Activated T-helper 17 cell treated with anti-CD3 and anti-CD28 coated beads, Interleukin-2, amount 50 U/mL, for 72 hours (primary cell): ENCODE results near the gene RBP3. TPM values are rescaled to one million over a fixed set of nuclear protein-coding genes. Genes with fewer than 3 reads are reported as not detected.
A peak's percentile ranks its signal among the peaks of the same experiment; 100 is the strongest.

Source experiments
- ATAC-seq: fragments of 150-1000 bp; cut with Tn5 transposase; replicated peaks from 2 replicates; pipeline ENCODE4 v1.10.0; 2021; ENCODE audit warnings: mild to moderate bottlenecking, moderate library complexity
- H3K27ac Mint-ChIP-seq: one replicate; pipeline ENCODE4 v1.8.0; 2022; ENCODE audit warnings: mixed read lengths
- H3K27me3 Mint-ChIP-seq: one replicate; pipeline ENCODE4 v1.8.0; 2022; ENCODE audit warnings: mixed read lengths
- H3K36me3 Mint-ChIP-seq: one replicate; pipeline ENCODE4 v1.8.0; 2022; ENCODE audit warnings: low read depth, mild to moderate bottlenecking, mixed read lengths
- H3K4me1 Mint-ChIP-seq: one replicate; pipeline ENCODE4 v1.8.0; 2022; ENCODE audit warnings: mixed read lengths
- H3K4me3 Mint-ChIP-seq: one replicate; pipeline ENCODE4 v1.8.0; 2022; ENCODE audit warnings: mild to moderate bottlenecking, mixed read lengths
- H3K9me3 Mint-ChIP-seq: one replicate; pipeline ENCODE4 v1.8.0; 2022; ENCODE audit warnings: mixed read lengths
- total RNA-seq, 2 donors: library from RNA; stranded (reverse); gene quantifications; one replicate each; pipeline ENCODE4 v1.2.3, GENCODE V29; 2022

RBP3 gene
- total RNA-seq, 2 donors from 2014 or later, result not detected

DNA sequence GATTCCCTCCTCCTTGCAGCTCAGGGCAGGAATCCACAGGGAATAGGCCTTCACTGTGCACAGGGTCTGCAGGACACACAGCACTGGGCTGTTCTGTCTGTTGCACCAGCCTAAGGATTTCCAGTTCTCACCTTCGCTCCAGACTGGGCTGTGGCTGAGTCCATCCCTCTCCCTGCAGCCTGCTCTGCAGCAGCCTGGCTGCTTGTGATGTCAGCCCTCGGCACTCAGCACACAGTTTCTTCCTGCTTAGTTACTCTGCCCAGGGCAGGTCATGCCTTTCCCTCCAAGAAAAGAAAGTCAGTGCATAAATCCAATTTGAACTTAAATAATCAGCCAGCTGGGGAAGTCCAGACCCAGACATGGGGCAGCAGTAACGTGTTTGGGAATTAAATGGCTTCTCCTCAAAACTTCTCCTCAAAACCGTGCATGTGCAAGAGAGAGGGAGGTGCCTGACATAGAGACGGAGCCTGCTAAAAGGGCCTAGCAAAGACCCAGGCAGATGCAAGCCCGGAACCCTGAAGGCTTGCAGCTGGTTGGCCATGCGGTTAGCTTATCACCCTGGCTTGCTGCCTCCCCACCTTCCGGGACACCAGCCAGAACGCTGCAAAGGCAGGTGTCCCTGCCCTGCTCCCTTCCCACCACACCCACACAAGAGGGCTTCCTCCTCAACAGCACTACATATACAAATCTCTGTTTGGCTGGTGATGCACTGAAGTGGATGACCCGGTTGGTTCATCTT lies 36.8 kb upstream of the RBP3 start:
- no peaks in the 10 kb centered on the region for H3K36me3 Mint-ChIP-seq
- H3K27ac Mint-ChIP-seq, result no peak overlapping the region
- peak; percentile 49 for ATAC-seq
- no peaks in the 10 kb centered on the region for H3K9me3 Mint-ChIP-seq
- H3K4me1 Mint-ChIP-seq, result peaks cover 4% of the 10 kb centered on the region
- no peaks in the 10 kb centered on the region for H3K27me3 Mint-ChIP-seq
- peak overlapping the region; percentile 39 for H3K4me3 Mint-ChIP-seq

DNA sequence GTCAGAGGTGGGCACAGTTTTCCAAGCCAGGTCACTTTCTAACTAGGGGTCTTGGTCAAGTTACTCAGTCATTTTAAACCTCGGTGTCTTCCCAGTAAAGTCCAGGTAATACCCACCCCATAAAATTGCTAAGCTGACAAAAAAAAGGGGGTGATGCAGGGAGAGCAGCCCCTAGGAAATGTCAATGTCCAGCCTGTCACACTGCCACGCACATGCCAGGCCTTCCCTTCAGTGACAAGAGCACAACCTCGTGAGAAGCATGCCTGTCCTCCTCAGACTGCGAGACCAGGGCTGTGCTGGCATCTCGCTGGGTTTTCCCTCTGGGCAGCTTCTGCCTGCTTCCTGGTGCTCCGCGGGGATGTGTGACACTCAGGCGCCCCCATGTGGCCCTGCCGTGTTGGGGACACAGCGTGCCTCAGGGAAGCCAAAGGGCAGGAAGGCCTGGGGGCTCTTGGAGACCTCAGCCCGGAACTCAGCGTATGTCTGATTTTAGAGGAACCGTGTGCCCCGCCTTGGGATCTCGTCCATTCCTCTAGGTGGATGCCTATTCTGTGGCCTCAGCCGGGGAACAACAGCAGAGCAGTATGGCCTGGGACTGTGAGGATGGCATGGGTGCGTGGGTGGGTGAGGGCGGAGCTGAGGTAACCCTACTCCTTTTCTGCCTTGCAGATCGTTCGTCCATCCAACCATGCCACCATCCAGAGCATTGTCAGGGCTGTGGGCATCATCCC lies 36.1 kb upstream of the RBP3 start:
- peak overlapping the region; percentile 39 for H3K4me3 Mint-ChIP-seq
- no peaks in the 10 kb centered on the region for H3K4me1 Mint-ChIP-seq
- no peaks in the 10 kb centered on the region for H3K9me3 Mint-ChIP-seq

DNA sequence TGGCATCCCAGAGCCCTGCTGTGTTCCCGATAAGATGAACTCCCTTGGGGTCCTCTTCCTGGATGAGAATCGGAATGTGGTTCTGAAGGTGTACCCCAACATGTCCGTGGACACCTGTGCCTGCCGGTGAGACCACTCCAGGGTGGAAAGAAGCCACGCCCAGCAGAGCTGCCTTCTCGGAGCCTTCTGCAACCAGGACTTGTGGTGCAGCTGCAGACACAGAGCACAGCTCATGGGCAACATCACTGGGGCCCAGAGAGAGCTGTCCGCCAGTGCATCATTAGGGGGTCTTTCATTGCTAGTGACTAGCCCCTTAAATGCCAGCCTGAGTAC lies 35.5 kb upstream of the RBP3 start:
- H3K36me3 Mint-ChIP-seq, result no peaks in the 10 kb centered on the region
- no peak for ATAC-seq
- H3K9me3 Mint-ChIP-seq, result no peaks in the 10 kb centered on the region

More for the DNA sequence above, 36.1 kb upstream of the RBP3 start:
- no peaks in the 10 kb centered on the region for H3K27me3 Mint-ChIP-seq
- no peaks in the 10 kb centered on the region for H3K36me3 Mint-ChIP-seq
- no peak overlapping the region for H3K27ac Mint-ChIP-seq
- ATAC-seq, result peak; percentile 96

DNA sequence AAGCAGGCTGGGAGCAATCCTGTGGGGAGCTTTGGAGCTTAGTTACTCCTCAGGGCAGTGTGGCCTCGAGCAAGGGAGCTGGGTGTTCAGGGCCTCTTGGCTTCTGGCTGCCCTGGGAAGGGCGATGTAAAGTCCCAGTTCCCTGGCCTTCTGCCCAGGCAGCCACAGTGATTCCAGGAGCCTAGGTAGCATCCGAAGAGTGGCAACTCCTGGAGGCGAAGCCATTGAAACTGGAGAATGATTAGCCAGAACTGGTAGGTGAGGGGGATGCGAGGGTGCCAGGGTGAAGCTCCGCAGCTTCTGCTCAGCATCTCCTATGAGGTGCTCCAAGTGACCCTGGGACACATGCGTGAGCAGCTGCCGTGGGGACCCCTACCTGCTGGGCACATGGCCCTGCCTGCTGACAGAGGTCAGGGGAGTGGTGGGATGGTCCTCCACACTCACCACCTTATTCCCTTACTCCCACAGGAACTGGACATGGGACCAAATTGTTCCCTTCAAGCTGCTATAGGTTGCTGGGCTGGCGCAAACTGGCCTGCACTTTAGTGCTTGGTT lies 33.7 kb upstream of the RBP3 start:
- Mint-ChIP-seq H3K27me3 (peaks cover 3% of the 10 kb centered on the region), H3K4me1 (no peaks in the 10 kb centered on the region), H3K9me3 (no peaks in the 10 kb centered on the region), H3K27ac (no peak overlapping the region), H3K36me3 (no peaks in the 10 kb centered on the region), H3K4me3 (no peak overlapping the region)
- no peak for ATAC-seq

More for the DNA sequence above, 35.5 kb upstream of the RBP3 start:
- no peaks in the 10 kb centered on the region for H3K27me3 Mint-ChIP-seq
- no peak overlapping the region for H3K4me3 Mint-ChIP-seq
- no peak overlapping the region for H3K27ac Mint-ChIP-seq
- no peaks in the 10 kb centered on the region for H3K4me1 Mint-ChIP-seq

DNA sequence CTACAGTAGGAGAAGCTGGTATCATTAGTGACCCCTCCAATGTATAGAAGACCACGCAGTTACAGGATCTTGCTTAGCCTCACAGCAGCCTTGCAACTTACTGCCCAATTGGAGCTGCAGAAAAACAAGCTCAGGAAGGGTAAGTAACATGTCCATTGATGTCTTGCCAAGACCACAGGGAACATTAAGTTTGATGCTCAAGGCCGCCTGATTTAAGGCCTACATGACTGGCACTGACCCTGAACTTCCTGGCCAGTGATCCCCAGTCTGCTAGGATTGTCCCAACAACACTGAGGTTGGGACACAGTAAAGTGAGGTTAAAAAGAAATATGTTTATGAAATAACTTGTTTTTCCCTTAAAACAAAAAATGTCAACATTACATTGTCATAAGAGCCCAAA lies 32.7 kb upstream of the RBP3 start:
- ATAC-seq, result no peak
- Mint-ChIP-seq H3K36me3 (no peaks in the 10 kb centered on the region), H3K9me3 (no peaks in the 10 kb centered on the region), H3K27me3 (peaks cover 3% of the 10 kb centered on the region), H3K4me1 (no peaks in the 10 kb centered on the region), H3K4me3 (no peak overlapping the region), H3K27ac (no peak overlapping the region)

DNA sequence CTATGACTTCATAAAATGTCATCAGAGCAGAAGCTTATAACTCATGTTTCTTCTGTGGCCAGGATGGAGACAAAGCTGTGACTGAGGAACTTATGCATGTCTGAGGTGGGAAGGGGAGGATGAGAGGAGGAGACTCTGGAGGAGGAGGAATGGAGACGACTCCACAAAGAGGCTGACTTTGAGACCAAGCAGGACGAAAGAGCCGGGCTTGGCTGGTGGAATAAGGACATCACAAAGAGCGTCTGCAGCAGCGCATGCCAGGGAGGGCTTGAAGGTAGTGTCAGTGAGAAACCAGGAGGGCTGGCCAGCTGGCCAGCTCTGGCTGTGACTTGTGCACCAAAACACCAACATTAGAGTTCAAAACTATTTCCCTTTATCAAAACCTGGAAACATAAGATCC lies 32.0 kb upstream of the RBP3 start:
- no peaks in the 10 kb centered on the region for H3K9me3 Mint-ChIP-seq
- no peaks in the 10 kb centered on the region for H3K4me1 Mint-ChIP-seq
- no peak for ATAC-seq
- no peak overlapping the region for H3K4me3 Mint-ChIP-seq
- no peak overlapping the region for H3K27ac Mint-ChIP-seq
- H3K36me3 Mint-ChIP-seq, result no peaks in the 10 kb centered on the region
- H3K27me3 Mint-ChIP-seq, result peaks cover 7% of the 10 kb centered on the region

DNA sequence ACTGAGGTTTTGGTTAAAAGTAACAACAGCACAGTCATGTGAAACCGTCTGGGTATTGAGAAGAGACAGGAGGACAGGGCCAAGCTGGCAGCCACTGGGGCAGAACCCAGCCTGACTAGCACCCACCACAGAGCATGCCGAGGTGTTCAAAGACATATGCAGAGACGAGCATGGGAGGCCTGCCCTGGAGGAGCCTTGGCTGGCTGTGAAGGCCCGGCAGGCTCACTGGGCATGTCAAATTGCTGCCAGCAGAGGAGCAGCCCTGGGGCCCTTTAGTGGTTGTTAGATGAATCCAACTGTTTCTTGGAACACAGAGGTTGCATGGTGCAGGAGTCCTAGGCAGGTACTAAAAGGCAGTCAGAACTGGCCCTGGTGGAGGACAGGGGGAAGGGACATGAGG lies 30.9 kb upstream of the RBP3 start:
- Mint-ChIP-seq H3K4me1 (no peaks in the 10 kb centered on the region), H3K27ac (no peak overlapping the region), H3K27me3 (peaks cover 12% of the 10 kb centered on the region), H3K4me3 (no peak overlapping the region), H3K36me3 (no peaks in the 10 kb centered on the region), H3K9me3 (no peaks in the 10 kb centered on the region)
- no peak for ATAC-seq

DNA sequence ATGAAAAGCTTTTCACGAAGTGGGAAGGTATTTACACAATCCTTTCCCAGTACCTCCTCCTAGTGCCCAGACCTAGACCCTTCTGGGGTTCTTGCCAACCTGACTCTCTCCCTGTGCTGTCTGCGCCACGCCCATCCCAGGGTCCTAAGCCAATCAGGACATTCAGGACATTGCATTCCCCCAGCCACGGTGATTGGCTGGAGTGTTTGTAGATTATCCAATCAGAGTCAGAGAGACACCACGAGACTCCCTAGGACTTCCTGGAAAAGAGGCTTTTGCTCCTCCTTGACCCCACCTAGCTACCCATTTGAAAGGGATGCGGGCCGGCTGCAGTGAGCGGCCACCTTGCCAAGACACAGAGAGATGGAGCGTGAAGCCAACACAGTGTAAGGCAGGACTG lies 29.5 kb upstream of the RBP3 start:
- Mint-ChIP-seq H3K9me3 (no peaks in the 10 kb centered on the region), H3K4me1 (no peaks in the 10 kb centered on the region), H3K4me3 (no peak overlapping the region), H3K27me3 (peaks cover 16% of the 10 kb centered on the region), H3K27ac (no peak overlapping the region), H3K36me3 (no peaks in the 10 kb centered on the region)
- no peak for ATAC-seq

DNA sequence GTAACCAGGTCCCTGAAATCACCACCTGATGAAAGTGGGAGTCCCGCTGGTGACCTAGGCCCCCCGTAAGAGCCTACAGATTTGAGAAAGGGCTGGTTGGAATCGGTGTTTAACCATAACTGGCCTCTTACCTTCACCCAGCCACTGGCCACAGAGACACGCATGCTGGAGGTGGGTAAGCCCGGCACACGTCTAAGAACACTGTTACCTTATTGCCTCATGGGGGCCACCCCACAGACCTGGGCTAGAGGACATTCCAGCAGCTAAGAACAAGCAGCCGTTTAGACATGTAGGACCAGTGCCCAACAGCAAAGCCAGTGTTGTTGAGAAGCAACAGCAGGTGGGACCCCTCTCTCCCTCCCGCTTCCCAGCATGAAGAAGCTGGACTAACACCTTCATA lies 28.4 kb upstream of the RBP3 start:
- H3K9me3 Mint-ChIP-seq, result no peaks in the 10 kb centered on the region

DNA sequence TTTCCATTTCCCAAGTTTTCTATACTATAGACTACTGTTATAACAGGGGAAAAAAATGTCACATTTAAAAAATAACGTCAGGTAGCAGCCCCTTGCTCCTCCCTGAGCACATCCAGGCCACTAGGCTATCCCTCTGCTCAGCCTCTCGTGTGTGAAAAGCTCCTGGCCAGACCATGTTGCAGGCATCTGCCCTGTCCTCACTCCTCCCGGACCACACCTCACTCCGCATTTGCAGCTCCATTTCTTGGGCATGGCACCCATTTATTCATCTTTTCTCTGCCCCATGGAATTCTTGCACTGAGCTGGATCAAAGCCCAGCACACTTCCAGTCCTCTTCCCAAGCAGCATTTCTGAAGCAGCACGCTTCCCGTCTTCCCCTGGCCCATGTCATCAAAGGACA lies 27.4 kb upstream of the RBP3 start:
- Mint-ChIP-seq H3K4me1 (no peaks in the 10 kb centered on the region), H3K27me3 (peaks cover 16% of the 10 kb centered on the region), H3K27ac (no peak overlapping the region), H3K4me3 (no peak overlapping the region), H3K36me3 (no peaks in the 10 kb centered on the region), H3K9me3 (no peaks in the 10 kb centered on the region)
- ATAC-seq, result no peak

More for the DNA sequence above, 28.4 kb upstream of the RBP3 start:
- Mint-ChIP-seq H3K4me1 (no peaks in the 10 kb centered on the region), H3K4me3 (no peak overlapping the region), H3K27ac (no peak overlapping the region), H3K27me3 (peaks cover 16% of the 10 kb centered on the region), H3K36me3 (no peaks in the 10 kb centered on the region)
- no peak for ATAC-seq

DNA sequence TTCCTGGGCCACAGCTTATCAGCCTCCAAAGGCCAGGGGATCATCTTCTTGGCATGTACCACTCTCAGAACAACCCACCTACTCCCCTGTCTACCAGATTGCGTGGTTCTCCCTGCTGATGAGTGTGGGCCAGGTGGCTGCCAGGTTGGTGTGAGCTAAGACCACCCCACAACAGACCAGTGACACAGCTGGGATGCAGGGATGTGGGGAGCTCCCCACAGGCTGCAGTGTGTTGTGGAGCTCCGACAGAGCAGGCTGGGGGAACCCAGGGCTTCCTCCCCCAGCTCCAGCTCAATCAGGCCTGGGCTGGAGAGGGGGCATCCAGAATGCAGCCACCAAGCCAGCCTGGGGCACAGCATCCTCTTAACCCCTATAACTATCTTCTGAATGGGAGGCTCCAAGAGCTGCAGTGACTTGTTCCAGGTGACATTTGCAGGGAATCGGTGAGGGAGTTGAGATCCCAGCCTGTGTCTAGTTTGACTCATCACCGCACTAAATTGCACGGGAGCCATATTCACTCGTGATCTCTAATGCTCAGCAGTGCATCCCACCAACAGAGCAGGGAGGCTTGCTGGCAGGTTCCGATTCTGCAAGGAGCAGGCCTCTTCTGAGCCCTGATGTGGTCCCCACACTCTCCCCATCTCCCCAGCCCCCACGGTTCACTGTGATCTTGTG lies 26.5 kb upstream of the RBP3 start:
- Mint-ChIP-seq H3K9me3 (no peaks in the 10 kb centered on the region), H3K4me3 (no peak overlapping the region), H3K27ac (no peak overlapping the region), H3K4me1 (no peaks in the 10 kb centered on the region), H3K27me3 (peaks cover 16% of the 10 kb centered on the region), H3K36me3 (no peaks in the 10 kb centered on the region)
- ATAC-seq, result no peak

DNA sequence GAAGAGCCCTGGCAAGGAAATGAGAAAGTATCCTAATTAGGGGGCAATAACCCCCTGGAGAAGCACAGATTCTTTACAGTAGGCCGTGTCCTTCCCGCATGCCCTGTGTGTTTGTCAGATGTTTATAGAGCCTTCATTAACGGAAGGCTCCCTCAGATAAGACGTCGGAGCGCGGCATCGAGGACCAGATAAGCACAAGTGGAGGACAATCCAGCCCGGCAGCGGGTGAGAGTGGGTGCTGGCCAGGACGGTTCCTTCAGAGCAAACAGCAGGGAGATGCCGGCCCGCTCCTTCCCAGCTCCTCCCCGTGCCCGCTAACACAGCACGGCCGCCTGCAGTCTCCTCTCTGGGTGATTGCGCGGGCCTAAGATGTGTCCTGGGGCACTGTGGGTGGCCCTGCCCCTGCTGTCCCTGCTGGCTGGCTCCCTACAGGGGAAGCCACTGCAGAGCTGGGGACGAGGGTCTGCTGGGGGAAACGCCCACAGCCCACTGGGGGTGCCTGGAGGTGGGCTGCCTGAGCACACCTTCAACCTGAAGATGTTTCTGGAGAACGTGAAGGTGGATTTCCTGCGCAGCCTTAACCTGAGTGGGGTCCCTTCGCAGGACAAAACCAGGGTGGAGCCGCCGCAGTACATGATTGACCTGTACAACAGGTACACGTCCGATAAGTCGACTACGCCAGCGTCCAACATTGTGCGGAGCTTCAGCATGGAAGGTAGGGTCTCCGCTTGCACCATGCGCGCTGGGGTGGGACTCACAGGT lies 25.7 kb upstream of the RBP3 start, which contains the start of gene GDF2:
Gene GDF2 (plus strand): TSS at position 155 of the 762 bp plus-strand sequence. CDS start 215 bp downstream, at position 370.
- no peaks in the 10 kb centered on the region for H3K4me1 Mint-ChIP-seq
- H3K36me3 Mint-ChIP-seq, result no peaks in the 10 kb centered on the region
- H3K4me3 Mint-ChIP-seq, result no peak within 1 kb of the TSS
- no peak for ATAC-seq
- H3K27me3 Mint-ChIP-seq, result peaks cover 16% of the 10 kb centered on the region
- no peaks in the 10 kb centered on the region for H3K9me3 Mint-ChIP-seq
- H3K27ac Mint-ChIP-seq, result no peak within 1 kb of the TSS

DNA sequence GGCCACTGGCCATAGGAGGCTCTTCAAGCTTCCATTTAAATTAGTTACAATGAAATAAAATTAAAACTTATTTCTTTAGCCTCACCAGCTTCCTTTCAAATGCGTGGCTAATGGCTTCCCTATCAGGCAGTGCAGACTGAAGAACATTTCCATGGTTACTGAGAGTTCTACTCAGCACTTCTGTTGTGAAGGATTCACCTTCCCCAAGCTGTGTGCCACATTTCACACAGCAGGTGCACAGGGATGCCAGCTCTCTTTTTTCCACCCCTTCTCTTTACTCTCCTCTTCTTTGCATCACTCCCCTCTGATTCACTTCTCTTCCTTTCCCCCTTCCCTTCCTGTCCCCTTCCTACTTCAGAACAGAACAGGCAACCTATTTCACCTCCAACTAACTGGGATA lies 25.1 kb upstream of the RBP3 start:
- no peak for ATAC-seq
- no peak overlapping the region for H3K27ac Mint-ChIP-seq
- H3K4me1 Mint-ChIP-seq, result no peaks in the 10 kb centered on the region
- peaks cover 16% of the 10 kb centered on the region for H3K27me3 Mint-ChIP-seq
- H3K36me3 Mint-ChIP-seq, result no peaks in the 10 kb centered on the region
- H3K9me3 Mint-ChIP-seq, result no peaks in the 10 kb centered on the region
- H3K4me3 Mint-ChIP-seq, result no peak overlapping the region

DNA sequence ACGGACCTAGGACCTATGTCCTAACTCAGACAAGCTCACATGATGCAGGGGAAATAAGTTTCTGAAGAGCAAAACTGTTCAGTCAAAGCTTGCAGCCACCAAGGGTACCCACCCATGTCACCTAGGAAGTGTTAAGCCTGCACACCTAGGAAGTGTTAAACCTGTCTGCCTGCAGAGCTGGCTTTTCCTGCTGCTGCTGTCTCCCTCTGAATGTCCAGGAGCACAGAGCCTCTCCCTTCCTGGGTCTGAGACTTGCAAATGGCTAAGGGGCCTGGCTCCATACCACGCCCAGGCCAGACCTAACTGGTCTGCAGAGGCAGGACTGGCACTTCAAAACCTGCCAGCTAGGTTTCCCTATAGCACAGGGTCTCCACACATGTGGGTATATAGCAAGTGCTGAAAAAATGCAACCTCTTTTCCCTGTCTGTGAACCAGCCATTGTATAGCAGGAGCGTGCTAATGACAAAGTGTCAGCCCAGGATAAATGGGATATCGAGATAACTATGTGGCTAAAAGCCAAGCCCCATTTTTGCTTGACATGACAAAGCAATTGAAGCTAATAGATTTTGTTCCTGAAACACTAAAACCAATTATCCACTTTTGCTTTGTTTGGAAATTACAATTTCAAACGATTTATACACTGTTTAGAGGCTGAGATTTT lies 24.4 kb upstream of the RBP3 start:
- no peak overlapping the region for H3K4me3 Mint-ChIP-seq
- no peak for ATAC-seq
- H3K4me1 Mint-ChIP-seq, result no peaks in the 10 kb centered on the region
- peaks cover 14% of the 10 kb centered on the region for H3K27me3 Mint-ChIP-seq
- no peaks in the 10 kb centered on the region for H3K36me3 Mint-ChIP-seq
- H3K9me3 Mint-ChIP-seq, result no peaks in the 10 kb centered on the region
- no peak overlapping the region for H3K27ac Mint-ChIP-seq
